VCaP (cell line): ENCODE results near the gene MBOAT1.

Experiments used
- H3K27ac ChIP-seq: fragments of 450-650 bp; 2 replicates; pipeline ENCODE4 v1.5.1; 2017
- CTCF ChIP-seq: fragments of 450-650 bp; conservative IDR thresholded peaks from 2 replicates; pipeline ENCODE4 v1.5.1; 2017; ENCODE audit warnings: mild to moderate bottlenecking, moderate library complexity

Gene MBOAT1

GRCh38 chr6:20117474-20117873 lies 94.8 kb downstream of the MBOAT1 start:
- no peak overlapping the region for H3K27ac ChIP-seq
- no peak for TF ChIP-seq CTCF

GRCh38 chr6:20116792-20117191 lies 95.5 kb downstream of the MBOAT1 start:
- no peak for TF ChIP-seq CTCF
- H3K27ac ChIP-seq: no peak overlapping the region

GRCh38 chr6:20115246-20115980 lies 96.9 kb downstream of the MBOAT1 start:
- no peak overlapping the region for H3K27ac ChIP-seq
- TF ChIP-seq CTCF: no peak

- no peak overlapping the region for H3K27ac ChIP-seq
- no peak for TF ChIP-seq CTCF
Observed at GRCh38 chr6:20113649-20114224, 98.5 kb downstream of the MBOAT1 start.

GRCh38 chr6:20112841-20113240 lies 99.4 kb downstream of the MBOAT1 start:
- TF ChIP-seq CTCF: no peak
- H3K27ac ChIP-seq: no peak overlapping the region

GRCh38 chr6:20112241-20112640 lies 100.0 kb downstream of the MBOAT1 start:
- H3K27ac ChIP-seq: no peak overlapping the region
- no peak for TF ChIP-seq CTCF

GRCh38 chr6:20110478-20110877 lies 101.8 kb downstream of the MBOAT1 start:
- no peak for TF ChIP-seq CTCF
- H3K27ac ChIP-seq: no peak overlapping the region
